DND-41 (cell line): ENCODE results near the gene TP53TG3.
"Not testable (repeated sequence)": the region's sequence is repeated elsewhere in the genome, so short reads cannot be mapped to it uniquely, and the experiment has no call there.

Source experiments
- EZH2 ChIP-seq: IDR thresholded peaks from 3 replicates; pipeline ENCODE4 v1.6.1; 2012; ENCODE audit warnings: borderline replicate concordance, low read depth, mild to moderate bottlenecking, moderate library complexity, low read length, inconsistent platforms; ENCODE audit not compliant: severe bottlenecking
- TF ChIP-seq, protein P1 (sequence below): IDR thresholded peaks from 2 replicates; pipeline ENCODE4 v1.5.1; 2012; ENCODE audit warnings: borderline replicate concordance, low read length, moderate library complexity, mild to moderate bottlenecking; ENCODE audit not compliant: poor library complexity, severe bottlenecking; ENCODE audit errors: extremely low read depth

DNA sequence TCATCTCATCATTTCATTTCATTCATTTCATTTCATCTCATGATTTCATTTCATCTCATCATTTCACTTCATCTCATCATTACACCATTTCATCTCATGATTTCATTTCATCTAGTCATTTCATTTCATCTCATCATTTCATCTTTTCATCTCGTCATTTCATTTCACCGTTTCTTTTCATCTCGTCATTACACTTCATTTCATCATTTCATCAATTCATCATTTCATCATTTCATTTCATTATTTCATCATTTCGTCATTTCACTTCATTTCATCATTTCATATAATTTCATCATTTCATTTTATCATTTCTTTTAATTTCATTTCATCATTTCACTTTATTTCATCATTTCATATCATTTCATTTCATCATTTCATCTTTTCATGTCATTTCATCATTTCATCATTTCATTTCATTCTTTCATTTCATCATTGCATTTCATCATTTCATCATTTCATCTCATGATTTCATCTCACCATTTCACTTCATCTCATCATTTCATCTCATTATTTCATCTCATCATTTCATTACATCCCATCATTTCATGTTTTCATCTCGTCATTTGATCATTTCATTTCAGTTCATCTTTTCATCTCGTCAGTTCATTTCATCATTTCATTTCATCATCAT is 30.6 kb downstream of the TP53TG3 start:
- TF ChIP-seq, protein P1, sequence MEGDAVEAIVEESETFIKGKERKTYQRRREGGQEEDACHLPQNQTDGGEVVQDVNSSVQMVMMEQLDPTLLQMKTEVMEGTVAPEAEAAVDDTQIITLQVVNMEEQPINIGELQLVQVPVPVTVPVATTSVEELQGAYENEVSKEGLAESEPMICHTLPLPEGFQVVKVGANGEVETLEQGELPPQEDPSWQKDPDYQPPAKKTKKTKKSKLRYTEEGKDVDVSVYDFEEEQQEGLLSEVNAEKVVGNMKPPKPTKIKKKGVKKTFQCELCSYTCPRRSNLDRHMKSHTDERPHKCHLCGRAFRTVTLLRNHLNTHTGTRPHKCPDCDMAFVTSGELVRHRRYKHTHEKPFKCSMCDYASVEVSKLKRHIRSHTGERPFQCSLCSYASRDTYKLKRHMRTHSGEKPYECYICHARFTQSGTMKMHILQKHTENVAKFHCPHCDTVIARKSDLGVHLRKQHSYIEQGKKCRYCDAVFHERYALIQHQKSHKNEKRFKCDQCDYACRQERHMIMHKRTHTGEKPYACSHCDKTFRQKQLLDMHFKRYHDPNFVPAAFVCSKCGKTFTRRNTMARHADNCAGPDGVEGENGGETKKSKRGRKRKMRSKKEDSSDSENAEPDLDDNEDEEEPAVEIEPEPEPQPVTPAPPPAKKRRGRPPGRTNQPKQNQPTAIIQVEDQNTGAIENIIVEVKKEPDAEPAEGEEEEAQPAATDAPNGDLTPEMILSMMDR = not testable (repeated sequence)
- TF ChIP-seq EZH2 = not testable (repeated sequence)
